H1 (cell line): Measurements from ENCODE around the gene STEAP3. TPM values are rescaled to one million over a fixed set of nuclear protein-coding genes. Genes with fewer than 3 reads are reported as not detected.

Source experiments
- CTCF ChIA-PET: fragments of 300-600 bp; sonication (Branson Sonifier 250); formaldehyde crosslinking; loops from one replicate; lab custom pipeline; 2021; ENCODE audit not compliant: partially characterized antibody; lab: Charles Lee
- POLR2A ChIA-PET: fragments of 300-600 bp; sonication (Branson Sonifier 250); formaldehyde crosslinking; loops from one replicate; lab custom pipeline; 2021; ENCODE audit warnings: inconsistent platforms; ENCODE audit not compliant: partially characterized antibody; lab: Charles Lee
- DNase-seq, 2 experiments: peaks; one replicate each; pipeline versions ENCODE4 v3.0.0 to v3.0.0-alpha.2; 2010 to 2022; ENCODE audit warnings: low spot score in 2 of 2, low read depth in 1 of 2, mixed read lengths in 1 of 2
- FAIRE-seq: peaks from 2 replicates; lab custom pipeline; 2011; peaks lifted over from hg19 to GRCh38; lab: Jason Lieb, UNC
- H2AFZ ChIP-seq: 2 replicates; pipeline ENCODE4 v1.8.1; 2012; ENCODE audit warnings: low read length, inconsistent platforms
- H2AK5ac ChIP-seq: 2 replicates; pipeline ENCODE4 v1.6.1; 2013; ENCODE audit warnings: low read depth, low read length
- H2BK120ac ChIP-seq: replicated peaks from 2 replicates; pipeline ENCODE3; 2013; ENCODE audit warnings: low read depth, low read length, inconsistent platforms
- H2BK12ac ChIP-seq: 2 replicates; pipeline ENCODE4 v1.6.1; 2013; ENCODE audit warnings: low read depth, low read length
- H2BK15ac ChIP-seq: 2 replicates; pipeline ENCODE4 v1.6.1; 2013; ENCODE audit warnings: low read length
- H2BK20ac ChIP-seq: 2 replicates; pipeline ENCODE4 v1.6.1; 2013; ENCODE audit warnings: low read length
- H2BK5ac ChIP-seq: 2 replicates; pipeline ENCODE4 v1.6.1; 2013; ENCODE audit warnings: low read depth, low read length
- H3K14ac ChIP-seq: 2 replicates; pipeline ENCODE4 v1.6.1; 2013; ENCODE audit warnings: inconsistent platforms; ENCODE audit not compliant: insufficient read length
- H3K18ac ChIP-seq: 2 replicates; pipeline ENCODE4 v1.6.1; 2013; ENCODE audit warnings: low read length; ENCODE audit errors: extremely low read depth
- H3K23ac ChIP-seq: 2 replicates; pipeline ENCODE4 v1.6.1; 2013; ENCODE audit warnings: inconsistent platforms; ENCODE audit not compliant: insufficient read length
- H3K23me2 ChIP-seq: 2 replicates; pipeline ENCODE4 v1.6.1; 2013; ENCODE audit warnings: low read depth, low read length
- H3K27ac ChIP-seq: 2 replicates; pipeline ENCODE4 v1.6.1; 2011; ENCODE audit warnings: low read depth, low read length, inconsistent platforms
- H3K27me3 ChIP-seq, 4 experiments: replicated peaks in 1 of 4; 1 replicate in 1 of 4; 2 replicates in 3 of 4; pipeline versions ENCODE4 v1.6.1 to v1.8.1; 2011 to 2013; ENCODE audit warnings: low read length in 3 of 4, mild to moderate bottlenecking in 3 of 4, inconsistent platforms in 2 of 4, mixed read lengths in 2 of 4, moderate library complexity in 1 of 4; ENCODE audit not compliant: control insufficient read depth in 3 of 4, insufficient read depth in 3 of 4; ENCODE audit errors: extremely low read depth in 1 of 4
- H3K36me3 ChIP-seq, 4 experiments: 2 replicates each; pipeline versions ENCODE4 v1.6.1 to v1.8.1; 2011 to 2013; ENCODE audit warnings: mild to moderate bottlenecking in 4 of 4, low read length in 3 of 4, moderate library complexity in 2 of 4, control low read depth in 1 of 4, inconsistent platforms in 1 of 4; ENCODE audit not compliant: insufficient read depth in 4 of 4, control insufficient read depth in 2 of 4
- H3K4ac ChIP-seq: replicated peaks from 2 replicates; pipeline ENCODE3; 2013; ENCODE audit warnings: low read length, low read depth, mixed read lengths, inconsistent platforms; ENCODE audit not compliant: insufficient read length
- H3K4me1 ChIP-seq, 4 experiments: replicated peaks in 1 of 4; 1 replicate in 1 of 4; 2 replicates in 3 of 4; pipeline versions ENCODE4 v1.6.1 to v1.8.1; 2011 to 2013; ENCODE audit warnings: low read length in 3 of 4, inconsistent platforms in 2 of 4, mixed read lengths in 1 of 4; ENCODE audit not compliant: insufficient read depth in 4 of 4, control insufficient read depth in 3 of 4
- H3K4me2 ChIP-seq, 2 experiments: 2 replicates each; pipeline versions ENCODE4 v1.6.1 to v1.8.1; 2011 to 2013; ENCODE audit warnings: low read depth in 2 of 2, low read length in 2 of 2, control low read depth in 1 of 2, inconsistent platforms in 1 of 2, mild to moderate bottlenecking in 1 of 2; ENCODE audit not compliant: insufficient read depth in 1 of 2
- H3K4me3 ChIP-seq, 4 experiments: fragments of 200-600, 300-600 bp in 1 of 4; sonication (generic), shearing (Covaris generic), sonication (Bioruptor Twin) in 1 of 4; 2 replicates each; pipeline versions ENCODE4 v1.5.1 to v1.8.1; 2011 to 2016; ENCODE audit warnings: low read length in 4 of 4, low read depth in 3 of 4, control low read depth in 2 of 4, inconsistent platforms in 2 of 4, mild to moderate bottlenecking in 2 of 4, mixed read lengths in 1 of 4, moderate library complexity in 1 of 4; ENCODE audit not compliant: insufficient read depth in 2 of 4; ENCODE audit errors: extremely low read depth in 1 of 4
- H3K56ac ChIP-seq: replicated peaks from 2 replicates; pipeline ENCODE3; 2013; ENCODE audit warnings: low read depth, mild to moderate bottlenecking, mixed read lengths, low read length, inconsistent platforms; ENCODE audit not compliant: insufficient read length
- H3K79me1 ChIP-seq: 2 replicates; pipeline ENCODE4 v1.6.1; 2013; ENCODE audit warnings: low read depth, low read length, control low read depth
- H3K79me2 ChIP-seq, 2 experiments: 2 replicates each; pipeline versions ENCODE4 v1.6.1 to v1.8.1; 2012 to 2013; ENCODE audit warnings: low read length in 2 of 2, mild to moderate bottlenecking in 2 of 2, inconsistent platforms in 1 of 2; ENCODE audit not compliant: insufficient read depth in 2 of 2, control insufficient read depth in 1 of 2
- H3K9ac ChIP-seq, 4 experiments: replicated peaks in 1 of 4; 1 replicate in 1 of 4; 2 replicates in 3 of 4; pipeline versions ENCODE4 v1.6.1 to v1.8.1; 2011 to 2013; ENCODE audit warnings: low read depth in 3 of 4, low read length in 3 of 4, control low read depth in 2 of 4, mild to moderate bottlenecking in 2 of 4, moderate library complexity in 2 of 4, inconsistent platforms in 1 of 4; ENCODE audit errors: extremely low read depth in 1 of 4
- H3K9me3 ChIP-seq, 2 experiments: 2 replicates each; pipeline versions ENCODE4 v1.6.1 to v1.8.1; 2012 to 2013; ENCODE audit warnings: mild to moderate bottlenecking in 2 of 2, moderate library complexity in 2 of 2, control low read depth in 1 of 2, inconsistent platforms in 1 of 2, low read depth in 1 of 2, low read length in 1 of 2, mixed read lengths in 1 of 2; ENCODE audit not compliant: insufficient read depth in 2 of 2
- H4K20me1 ChIP-seq, 2 experiments: replicated peaks in 1 of 2; 2 replicates each; pipeline versions ENCODE3 to v1.8.1; 2011 to 2013; ENCODE audit warnings: inconsistent platforms in 2 of 2, low read length in 2 of 2, mild to moderate bottlenecking in 1 of 2; ENCODE audit not compliant: insufficient read depth in 2 of 2, control insufficient read depth in 1 of 2
- H4K5ac ChIP-seq: 2 replicates; pipeline ENCODE4 v1.6.1; 2013; ENCODE audit warnings: low read length, low read depth, mixed read lengths, inconsistent platforms; ENCODE audit not compliant: insufficient read length
- H4K8ac ChIP-seq: 2 replicates; pipeline ENCODE4 v1.8.0; 2013; ENCODE audit warnings: mild to moderate bottlenecking, moderate library complexity, low read length, inconsistent platforms; ENCODE audit not compliant: insufficient read depth; ENCODE audit errors: extremely low read depth
- H4K91ac ChIP-seq: replicated peaks from 2 replicates; pipeline ENCODE3; 2013; ENCODE audit warnings: low read length, mixed read lengths, inconsistent platforms; ENCODE audit not compliant: insufficient read length
- EGR1 ChIP-seq: IDR thresholded peaks from 2 replicates; pipeline ENCODE4 v1.6.1; 2011; ENCODE audit warnings: low read depth, low read length, borderline replicate concordance
- EZH2 ChIP-seq: fragments of 200-600 bp; sonication (generic); IDR thresholded peaks from 2 replicates; pipeline ENCODE4 v1.7.1; 2012; ENCODE audit warnings: low read depth, mild to moderate bottlenecking, moderate library complexity, low read length, inconsistent platforms; ENCODE audit not compliant: severe bottlenecking
- MAFK ChIP-seq: IDR thresholded peaks from 2 replicates; pipeline ENCODE4 v1.6.1; 2012; ENCODE audit warnings: low read depth, mild to moderate bottlenecking, improper control_type of control experiment, low read length
- PHF8 ChIP-seq: fragments of 200-600 bp; sonication (generic); conservative IDR thresholded peaks from 2 replicates; pipeline ENCODE4 v1.7.1; 2012; ENCODE audit warnings: low read depth, mild to moderate bottlenecking, inconsistent platforms, low read length, moderate library complexity
- SAP30 ChIP-seq: fragments of 300-600 bp; sonication (generic); IDR thresholded peaks from 2 replicates; pipeline ENCODE4 v1.7.1; 2012; ENCODE audit warnings: low read length, moderate library complexity, mild to moderate bottlenecking, inconsistent platforms; ENCODE audit not compliant: insufficient read depth, insufficient replicate concordance
- ZNF274 ChIP-seq: IDR thresholded peaks from 2 replicates; pipeline ENCODE4 v1.7.0; 2012; ENCODE audit warnings: low read length, borderline replicate concordance; ENCODE audit errors: extremely low read depth
- WGBS, 2 experiments: shearing (Covaris generic) in 1 of 2; methylation state at CpG; one replicate each; pipeline versions ENCODE4 v1.1.6 to v1.1.7; 2013 to 2015; ENCODE audit warnings: low lambda C conversion rate in 2 of 2, mixed read lengths in 2 of 2, inconsistent platforms in 1 of 2, low coverage in 1 of 2, missing lambda C conversion rate in 1 of 2; ENCODE audit not compliant: insufficient replicate concordance in 2 of 2, insufficient coverage in 1 of 2, insufficient read length in 1 of 2; ENCODE audit errors: extremely low coverage in 1 of 2, missing lambda C conversion rate in 1 of 2; 5-methylcytosine and 5-hydroxymethylcytosine counted together
- polyA plus RNA-seq, 7 experiments: library from polyadenylated mRNA; depleted of rRNA in 3 of 7; stranded (reverse) in 5 of 7; unstranded in 2 of 7; fragments of >200 nt in 5 of 7; fragments of 200-250 nt in 2 of 7; gene quantifications; 1 replicate in 5 of 7; 2 replicates in 1 of 7; 4 replicates in 1 of 7; pipeline versions ENCODE4 v1.2.1 to v1.2.3, GENCODE V29; 2011 to 2013; ENCODE audit warnings: missing spikeins in 2 of 7, mixed read lengths in 2 of 7
- total RNA-seq: library from RNA; stranded (reverse); fragmentation: NEBNext Ultra II Directional; extraction: Animal tissue kit (Norgen Biotek cat#: 25700); gene quantifications from 2 replicates; pipeline ENCODE4 v1.2.1, GENCODE V29; 2021

The STEAP3 gene
- total and polyA plus RNA-seq, 2 of the 8 experiments (the other 6 are each of a cell fraction or from before 2014, with no cell fraction given), result 21.7 to 27.9 TPM

GRCh38 chr2:119240311-119241204, 16.9 kb downstream of the STEAP3 start:
- no peaks in the 10 kb centered on the region for H3K79me2 ChIP-seq
- no peak overlapping the region for H2AFZ ChIP-seq
- WGBS, 2 experiments, result 75% methylated on average over 14 of the region's 15 CpGs; no CpG with 5 or more reads in 1 of the 2 experiments
- H3K9me3 ChIP-seq, result no peaks in the 10 kb centered on the region
- H4K91ac ChIP-seq, result peak overlapping the region; percentile 77
- no peaks in the 10 kb centered on the region for H3K23me2 ChIP-seq
- H3K56ac ChIP-seq, result no peak overlapping the region
- peak overlapping the region; percentile 46 for H2BK15ac ChIP-seq
- no peak overlapping the region for H3K23ac ChIP-seq
- DNase-seq, result no peak
- peak overlapping the region; percentile 75; the same call in 1 of the 2 replicates for H2AK5ac ChIP-seq
- peak overlapping the region; percentile 95 for H2BK5ac ChIP-seq
- POLR2A ChIA-PET, result interaction anchor here (0.6 to 1.9 kb wide), 3 partner anchors 13 to 45 kb away, joined by 4 to 8 read pairs (median 5); no protein-coding TSS in a partner anchor
- no peak overlapping the region; the same call in 1 of the 2 replicates for H2BK20ac ChIP-seq
- H3K36me3 ChIP-seq, result no peaks in the 10 kb centered on the region; a peak in 1 of 8 replicates
- H3K27ac ChIP-seq, result peak overlapping the region; percentile 40; the same call in 1 of the 2 replicates
- H2BK12ac ChIP-seq, result peak overlapping the region; percentile 94; the same call in 1 of the 2 replicates
- peaks cover under 1% of the 10 kb centered on the region; the same call in 1 of the 2 replicates for H3K79me1 ChIP-seq
- TF ChIP-seq PHF8 (no peak), ZNF274 (no peak), SAP30 (no peak), MAFK (no peak), EGR1 (no peak), EZH2 (no peak)
- no peak overlapping the region for H3K9ac ChIP-seq
- H3K4me1 ChIP-seq, result peaks cover 6 to 22% (median 14%) of the 10 kb centered on the region in 4 experiments
- no peaks in the 10 kb centered on the region for H3K27me3 ChIP-seq
- peak overlapping the region; percentile 95 for H3K18ac ChIP-seq
- no peak overlapping the region; the same call in 1 of the 2 replicates for H4K8ac ChIP-seq
- no peak overlapping the region for H3K14ac ChIP-seq
- CTCF ChIA-PET, result interaction anchor here (0.6 to 5.0 kb wide), 14 partner anchors 9 to 1066 kb away, joined by 3 to 24 read pairs (median 4); no protein-coding TSS in a partner anchor
- FAIRE-seq, result no peak
- H4K20me1 ChIP-seq, result peaks cover 2 to 3% of the 10 kb centered on the region in 2 experiments
- no peak overlapping the region for H2BK120ac ChIP-seq
- H3K4ac ChIP-seq, result peak overlapping the region; percentile 24
- peak overlapping the region in 1 of 2 experiments; percentile 24; a peak in 3 of 4 replicates for H3K4me2 ChIP-seq
- no peak overlapping the region for H3K4me3 ChIP-seq
- peak overlapping the region; percentile 5 for H4K5ac ChIP-seq
